NCI-H82 treated with DMSO at 0.1 percent for 48 hours (cell line): Measurements from ENCODE around the gene SLIT3.

Source experiments
- DNase-seq: peaks from one replicate; lab custom pipeline; 2025; ENCODE audit not compliant: unreplicated experiment; lab: John Stamatoyannopoulos, UW

Gene SLIT3

DNA sequence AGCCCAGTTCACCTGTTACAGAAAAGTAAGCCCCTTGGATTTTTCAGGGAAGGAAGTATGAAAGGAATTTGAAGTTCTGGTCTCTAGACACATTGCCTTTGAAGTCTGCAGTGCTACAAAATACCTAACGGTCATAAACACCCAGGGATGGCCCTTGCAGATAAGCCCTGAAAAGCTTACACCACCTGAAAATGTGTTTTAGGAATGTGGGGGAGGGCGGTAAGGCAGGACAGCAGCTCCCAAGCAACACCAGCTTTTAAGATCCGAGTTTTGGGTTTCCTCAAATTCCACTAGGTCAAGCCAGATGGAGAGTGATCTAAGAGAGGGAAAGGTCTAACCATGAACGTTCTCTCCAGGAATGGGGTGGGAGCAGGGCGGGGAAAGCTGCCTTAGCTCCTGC lies 607.6 kb downstream of the SLIT3 start:
- DNase-seq: no peak

GRCh38 chr5:168691891-168692290 lies 609.0 kb downstream of the SLIT3 start:
- DNase-seq: no peak

DNA sequence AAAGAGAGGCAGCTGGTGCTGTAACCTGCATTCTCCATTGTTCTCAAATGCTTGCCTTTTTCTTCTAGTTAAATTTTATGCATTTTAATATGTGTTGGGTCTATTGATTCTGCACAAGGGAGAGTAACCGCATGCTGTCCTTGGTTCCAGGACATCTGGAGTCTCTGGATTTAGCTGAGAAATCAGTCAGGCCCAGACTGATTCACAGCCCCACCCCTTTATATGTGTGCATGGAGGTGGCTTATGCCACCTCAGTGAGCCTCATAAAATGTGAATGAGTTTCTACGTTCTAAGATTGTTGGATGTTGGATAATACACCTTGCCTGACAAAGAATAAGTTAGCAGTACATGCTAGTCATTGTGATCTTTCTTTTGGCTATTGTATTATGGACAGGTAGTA lies 611.7 kb downstream of the SLIT3 start:
- no peak for DNase-seq

DNA sequence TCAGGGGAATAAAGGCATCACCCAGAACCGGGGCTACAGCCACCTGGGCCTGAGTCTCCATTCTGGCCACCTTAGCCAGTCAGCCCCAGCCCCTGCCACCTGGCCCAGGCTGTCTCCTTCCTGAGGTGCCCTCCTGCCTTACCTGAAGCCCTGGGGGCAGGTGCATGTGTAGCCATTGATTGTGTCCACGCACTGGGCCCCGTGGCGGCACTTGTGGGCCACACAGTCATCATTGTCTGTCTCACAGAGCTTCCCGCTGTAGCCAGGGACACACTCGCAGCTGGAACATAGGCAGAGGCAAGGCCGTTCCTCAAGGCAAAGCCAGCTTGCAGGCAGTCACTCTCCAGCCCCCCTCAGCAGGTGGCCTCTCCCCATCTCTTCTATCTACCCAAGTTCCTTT lies 614.1 kb downstream of the SLIT3 start:
- no peak for DNase-seq

- DNase-seq: no peak
Measured at GRCh38 chr5:168685566-168685965, 615.4 kb downstream of the SLIT3 start.

GRCh38 chr5:168683927-168684295 lies 617.0 kb downstream of the SLIT3 start:
- DNase-seq: no peak

DNA sequence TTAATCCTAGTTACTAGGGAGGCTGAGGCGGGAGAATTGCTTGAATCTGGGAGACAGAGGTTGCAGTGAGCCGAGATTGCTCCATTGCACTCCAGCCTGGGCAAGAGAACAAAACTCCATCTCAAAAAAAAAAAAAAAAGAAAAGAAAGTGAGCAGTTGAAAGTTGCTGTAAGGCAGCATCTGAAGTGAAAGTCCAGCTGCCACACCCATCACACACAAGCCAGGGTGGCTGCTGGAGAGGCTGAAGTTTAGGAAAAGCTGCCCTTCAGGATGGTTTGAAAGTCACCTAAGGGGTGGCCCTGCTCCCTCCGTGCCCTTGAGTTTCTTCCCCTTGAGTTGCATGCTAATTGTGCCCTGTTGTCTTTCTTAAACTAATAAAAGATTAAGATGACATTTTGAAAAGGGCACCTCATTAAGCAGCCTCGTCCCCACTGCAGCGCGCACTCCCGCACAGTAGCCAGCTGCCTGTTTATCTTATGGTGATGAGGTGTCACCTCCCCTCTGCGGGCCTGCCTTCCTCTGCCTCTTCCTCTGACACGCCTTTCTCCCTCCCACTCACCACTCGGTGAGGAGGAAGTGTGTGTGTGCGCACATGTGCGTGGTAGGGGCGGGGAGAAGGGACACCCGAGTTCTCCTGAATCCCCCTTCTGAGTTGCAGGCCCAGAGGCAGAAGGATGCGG lies 617.6 kb downstream of the SLIT3 start:
- no peak for DNase-seq

DNA sequence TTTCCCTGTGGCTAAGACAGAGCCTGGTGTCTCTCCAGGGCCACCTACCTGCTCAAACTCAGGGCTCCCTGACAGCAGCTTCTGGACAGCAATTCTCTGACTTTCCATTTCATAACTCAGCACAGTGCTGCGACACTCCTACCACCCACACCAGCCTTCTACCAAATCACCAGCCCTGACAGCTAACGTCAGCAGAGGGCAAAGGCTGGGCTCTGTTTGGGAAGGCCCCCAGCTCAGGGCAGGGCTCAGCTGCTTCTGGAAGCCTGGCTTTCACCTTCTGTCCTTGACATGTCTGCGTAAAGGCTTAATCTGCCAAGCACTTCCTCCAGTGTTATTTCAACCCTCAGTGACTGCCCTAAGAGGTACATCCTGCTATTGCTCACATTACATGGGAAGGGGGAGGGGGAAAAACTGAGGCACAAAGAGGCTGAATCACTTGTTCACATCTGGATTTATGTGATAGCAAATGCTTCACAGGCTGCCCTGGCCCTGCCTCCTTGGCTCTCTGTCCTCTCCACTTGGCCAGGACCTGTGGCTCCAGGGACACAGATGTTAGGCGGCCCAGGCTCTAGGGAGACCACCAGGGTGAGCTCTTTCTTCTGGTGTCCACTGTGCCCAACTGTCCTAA lies 619.3 kb downstream of the SLIT3 start:
- no peak for DNase-seq

GRCh38 chr5:168680395-168680794 lies 620.5 kb downstream of the SLIT3 start:
- no peak for DNase-seq

DNA sequence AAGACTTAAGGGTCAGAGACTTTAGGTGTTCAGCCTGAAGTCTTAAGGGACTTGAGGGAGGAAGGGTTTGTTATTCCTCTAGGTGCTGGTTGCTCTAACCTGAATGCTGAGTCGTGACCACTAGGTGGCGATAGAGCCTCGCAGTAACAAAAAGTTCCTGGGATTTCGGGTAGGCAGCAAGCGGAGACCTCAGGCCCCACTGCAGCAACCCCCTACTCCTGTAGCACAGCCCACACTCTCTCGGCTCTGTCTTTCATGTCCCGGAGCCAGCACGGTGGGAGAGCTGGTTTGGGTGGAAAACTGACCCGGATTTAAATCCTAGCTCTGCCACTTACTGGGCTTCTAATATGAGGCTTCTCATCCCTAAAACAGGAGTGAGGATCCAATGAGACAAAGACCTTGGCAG lies 621.4 kb downstream of the SLIT3 start:
- peak; percentile 25 for DNase-seq

DNA sequence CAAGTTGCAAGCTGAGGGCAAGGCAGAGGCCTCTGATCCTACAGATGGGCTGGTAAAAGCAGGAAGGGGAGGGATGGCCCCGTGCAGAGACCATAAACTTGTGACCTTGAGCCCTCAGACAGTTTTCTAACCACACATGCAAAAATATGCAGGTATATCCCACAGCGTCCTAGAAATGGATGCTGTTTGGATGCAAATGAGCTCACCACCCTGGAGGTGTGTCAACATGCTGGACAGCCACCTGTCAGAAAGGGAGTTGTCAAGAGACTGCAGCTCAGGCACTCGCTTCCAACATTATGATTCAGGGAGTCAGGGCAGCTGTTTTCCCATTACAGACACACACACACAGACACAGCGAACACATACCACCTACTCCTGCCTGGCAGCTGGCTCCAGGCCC lies 624.4 kb downstream of the SLIT3 start:
- DNase-seq: no peak

- no peak for DNase-seq
Measured at GRCh38 chr5:168675883-168676408, 625.0 kb downstream of the SLIT3 start.

- no peak for DNase-seq
Measured at GRCh38 chr5:168674893-168675482, 626.0 kb downstream of the SLIT3 start.

- DNase-seq: no peak
Measured at GRCh38 chr5:168672888-168673287, 628.1 kb downstream of the SLIT3 start.

GRCh38 chr5:168672016-168672415 lies 628.9 kb downstream of the SLIT3 start:
- no peak for DNase-seq

DNA sequence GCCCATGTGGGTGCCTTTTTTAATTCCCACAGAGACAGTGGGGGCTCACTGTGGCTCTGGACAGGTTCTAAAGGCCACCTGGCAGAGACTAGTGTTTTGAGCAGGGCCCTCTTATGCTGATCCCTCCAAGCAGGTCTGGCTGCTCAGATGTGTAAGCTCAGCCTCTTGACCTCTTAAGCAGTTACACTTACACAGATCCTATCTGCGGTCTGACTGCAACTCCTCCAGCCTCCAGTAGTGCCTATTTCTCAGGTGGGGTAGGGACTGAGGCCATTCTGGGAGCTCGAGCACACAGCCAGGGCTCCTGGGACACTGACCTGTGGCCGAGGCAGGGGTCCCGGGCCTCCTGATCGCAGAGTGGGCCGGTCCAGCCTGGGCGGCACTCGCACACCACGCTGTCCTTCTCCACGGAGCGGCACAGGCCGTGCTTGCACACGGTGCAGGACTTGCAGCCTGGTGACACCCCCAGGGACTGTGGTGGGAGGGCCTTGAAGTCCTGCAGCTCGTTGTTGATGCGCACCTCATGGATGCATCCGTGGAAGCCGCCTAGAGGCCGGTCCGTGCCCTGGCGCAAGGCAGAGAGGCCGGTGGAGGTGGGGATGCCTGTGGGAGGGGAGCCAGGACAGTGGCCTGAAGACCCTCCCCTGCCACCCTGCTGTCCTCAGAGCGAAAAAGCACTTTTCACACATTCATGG lies 629.9 kb downstream of the SLIT3 start:
- peak; percentile 19 for DNase-seq

GRCh38 chr5:168669668-168670378 lies 631.1 kb downstream of the SLIT3 start:
- no peak for DNase-seq

DNA sequence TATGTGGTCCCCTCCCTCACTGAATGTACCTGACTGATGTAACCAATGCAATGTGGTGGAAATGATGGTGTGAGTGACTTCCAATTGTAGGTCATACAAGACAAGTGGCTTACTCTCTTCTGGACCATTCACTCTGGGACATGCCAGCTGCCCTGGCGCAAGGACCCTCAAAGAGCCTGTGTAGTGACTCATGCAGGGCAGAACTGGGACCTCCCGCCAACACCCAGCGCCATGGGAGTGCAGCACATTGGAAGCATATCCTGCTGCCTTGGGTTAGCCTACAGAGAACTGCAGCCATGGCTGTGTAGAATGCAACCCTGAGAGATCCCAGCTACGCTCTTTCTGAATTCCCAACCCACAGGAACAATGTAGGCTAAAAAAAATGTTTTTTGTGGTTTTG lies 631.8 kb downstream of the SLIT3 start:
- no peak for DNase-seq

DNA sequence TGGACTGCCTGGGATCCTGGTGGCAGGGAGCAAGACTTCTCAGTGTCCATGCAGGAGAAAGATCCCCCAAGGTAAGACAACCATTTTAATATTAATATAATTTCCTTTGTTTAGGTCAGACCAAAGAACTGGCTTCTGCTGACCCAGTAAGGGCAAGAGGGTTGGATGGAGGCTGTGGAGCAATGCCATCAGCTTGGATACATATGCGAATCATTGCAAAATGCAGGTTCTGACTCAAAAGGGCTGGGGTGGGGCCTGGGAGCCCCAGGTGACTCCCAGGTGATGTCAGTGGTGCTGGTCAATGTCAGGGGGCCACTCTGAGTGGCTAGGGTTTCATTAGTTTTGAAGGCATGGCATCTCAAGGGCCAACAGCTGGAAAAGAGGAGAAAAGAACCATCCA lies 632.9 kb downstream of the SLIT3 start:
- DNase-seq: no peak

- DNase-seq: no peak
Measured at GRCh38 chr5:168667301-168667840, 633.6 kb downstream of the SLIT3 start.

- no peak for DNase-seq
Measured at GRCh38 chr5:168666356-168666755, 634.6 kb downstream of the SLIT3 start.
